ENCODE data around the gene MYRIP.

The MYRIP gene

GRCh38 chr3:40299721-40300335 is 490.4 kb downstream of the MYRIP start:
- TF ChIP-seq CTCF (IDR thresholded peaks at IDR 0.05; ENCODE audit: control insufficient read depth, insufficient read depth, low read depth, low read length, missing control alignments): no peak
- H3K4me3 ChIP-seq (ENCODE audit: control insufficient read depth, low read depth, low read length): no peak overlapping the region
- peak; percentile 66 for DNase-seq (ENCODE audit: low read depth)

GRCh38 chr3:40302784-40303183 is 493.4 kb downstream of the MYRIP start:
- no peak for TF ChIP-seq CTCF (IDR thresholded peaks at IDR 0.05; ENCODE audit: control insufficient read depth, insufficient read depth, low read depth, low read length, missing control alignments)
- no peak for DNase-seq (ENCODE audit: low read depth)
- H3K4me3 ChIP-seq (ENCODE audit: control insufficient read depth, low read depth, low read length): no peak overlapping the region

GRCh38 chr3:40304352-40304751 is 494.9 kb downstream of the MYRIP start:
- no peak for TF ChIP-seq CTCF (IDR thresholded peaks at IDR 0.05; ENCODE audit: control insufficient read depth, insufficient read depth, low read depth, low read length, missing control alignments)
- DNase-seq (ENCODE audit: low read depth): no peak
- no peak overlapping the region for H3K4me3 ChIP-seq (ENCODE audit: control insufficient read depth, low read depth, low read length)

- no peak for DNase-seq (ENCODE audit: low read depth)
- H3K4me3 ChIP-seq (ENCODE audit: control insufficient read depth, low read depth, low read length): no peak overlapping the region
- no peak for TF ChIP-seq CTCF (IDR thresholded peaks at IDR 0.05; ENCODE audit: control insufficient read depth, insufficient read depth, low read depth, low read length, missing control alignments)
These were observed 496.9 kb downstream of the MYRIP start for GRCh38 chr3:40306336-40306735.

GRCh38 chr3:40307176-40307575 is 497.8 kb downstream of the MYRIP start:
- DNase-seq (ENCODE audit: low read depth): no peak
- H3K4me3 ChIP-seq (ENCODE audit: control insufficient read depth, low read depth, low read length): no peak overlapping the region
- no peak for TF ChIP-seq CTCF (IDR thresholded peaks at IDR 0.05; ENCODE audit: control insufficient read depth, insufficient read depth, low read depth, low read length, missing control alignments)

- H3K4me3 ChIP-seq (ENCODE audit: control insufficient read depth, low read depth, low read length): peak overlapping the region; percentile 44
- DNase-seq (ENCODE audit: low read depth): no peak
- no peak for TF ChIP-seq CTCF (IDR thresholded peaks at IDR 0.05; ENCODE audit: control insufficient read depth, insufficient read depth, low read depth, low read length, missing control alignments)
These were observed 499.5 kb downstream of the MYRIP start for GRCh38 chr3:40308725-40309417.

Data from AG09309 (cell line).